Upper lobe of left lung (tissue), 4 donors: ENCODE results near the gene PDE8A.

Source experiments
- CTCF ChIP-seq, 6 experiments: fragments of 450-650 bp in 4 of 6; fragments of 200-600 bp in 2 of 6; sonication (generic) in 2 of 6; IDR thresholded peaks; one replicate each; pipeline ENCODE4 v1.5.1; 2016 to 2019; ENCODE audit warnings: antibody characterized with exemption in 6 of 6
- EP300 ChIP-seq, 4 donors: sonication (generic); formaldehyde crosslinking; IDR thresholded peaks; one replicate each; pipeline ENCODE4 v1.5.1; 2017; ENCODE audit warnings: antibody characterized with exemption in 4 of 4, control low read depth in 2 of 4
- POLR2A ChIP-seq, 4 donors: fragments of 450-650 bp; IDR thresholded peaks; one replicate each; pipeline ENCODE4 v1.5.1; 2016 to 2017; ENCODE audit warnings: antibody characterized with exemption in 4 of 4, mild to moderate bottlenecking in 2 of 4
- POLR2AphosphoS5 ChIP-seq, 2 donors: sonication (generic); formaldehyde crosslinking; IDR thresholded peaks; one replicate each; pipeline ENCODE4 v1.5.1; 2017; ENCODE audit warnings: antibody characterized with exemption in 2 of 2

GRCh38 chr15:84980196-84981053 lies 1.2 kb upstream of the PDE8A start:
- peak in 2 of 6 experiments; percentile 19 to 30 for TF ChIP-seq CTCF (IDR thresholded peaks at IDR 0.05)
- peak in 3 of 4 donors; percentile 30 to 69 (median 57) for TF ChIP-seq POLR2A (IDR thresholded peaks at IDR 0.05)
- no peak for TF ChIP-seq EP300 (IDR thresholded peaks at IDR 0.05)
- TF ChIP-seq POLR2AphosphoS5 (IDR thresholded peaks at IDR 0.05) = peak; percentile 17 to 63
